ENCODE measurements around the gene DNAJB12. TPM values are rescaled to one million over a fixed set of nuclear protein-coding genes. Genes with fewer than 3 reads are reported as not detected.

Gene DNAJB12
- total and polyA plus RNA-seq, 10 of the 15 experiments (the other 5 are each of a cell fraction or from before 2014, with no cell fraction given): 4.6 to 31.6 (median 18.8) TPM

GRCh38 chr10:72297281-72297804, 57.4 kb downstream of the DNAJB12 start:
- Histone ChIP-seq H3K36me3 (ENCODE audit: control insufficient read depth in 2 of 2, insufficient read depth in 2 of 2, low read length in 1 of 2) (no peaks in the 10 kb centered on the region), H3K9me3 (replicated peaks; ENCODE audit: control insufficient read depth, insufficient read depth, low read length) (no peaks in the 10 kb centered on the region), H4K20me1 (ENCODE audit: control insufficient read depth, insufficient read depth) (no peaks in the 10 kb centered on the region), H3K27ac (ENCODE audit: control insufficient read depth, insufficient read depth) (peak overlapping the region; percentile 100), H3K27me3 (replicated peaks in 1 of 2; ENCODE audit: control insufficient read depth in 2 of 2, insufficient read depth in 2 of 2, low read length in 1 of 2) (no peaks in the 10 kb centered on the region), H3K9ac (ENCODE audit: control insufficient read depth, insufficient read depth, low read length) (peak overlapping the region; percentile 100), H3K4me1 (ENCODE audit: control insufficient read depth, insufficient read depth, low read length) (peaks cover 48% of the 10 kb centered on the region), H2AFZ (ENCODE audit: control insufficient read depth, low read depth, low read length) (peak overlapping the region; percentile 4; the same call in 1 of the 2 replicates), H3K4me3 (peak overlapping the region; percentile 80), H3K79me2 (ENCODE audit: control insufficient read depth, insufficient read depth, low read length) (peaks cover 9% of the 10 kb centered on the region), H3K4me2 (ENCODE audit: control insufficient read depth, insufficient read depth) (peak overlapping the region; percentile 96)
- ATAC-seq (peak; percentile 71), FAIRE-seq (peak; percentile 83), DNase-seq (ENCODE audit: low read depth, low spot score) (peak; percentile 97)
- POLR2A ChIA-PET: interaction anchor here (0.5 to 3.5 kb wide), 19 partner anchors 10 to 248 kb away, joined by 3 to 93 read pairs (median 5); partner anchors contain the start of genes ANAPC16, ASCC1 and DDIT4
- WGBS (ENCODE audit: insufficient coverage, insufficient replicate concordance, low lambda C conversion rate, missing lambda C conversion rate): under 1% methylated on average over 28 of the region's 30 CpGs
- in situ Hi-C loops (cut with MboI): no loop called here
- no TSS peak for BruUV-seq (replicated peaks)
- intact Hi-C loops (cut with micrococcal nuclease; ENCODE audit: unreplicated experiment): loop anchor here (1.0 to 2.0 kb wide), 5 partner anchors 23 to 75 kb away; no protein-coding TSS in a partner anchor
- CTCF ChIA-PET: interaction anchor here (0.6 to 2.1 kb wide), 15 partner anchors 22 to 249 kb away, joined by 3 to 19 read pairs (median 4); no protein-coding TSS in a partner anchor
- SMC1A ChIA-PET (ENCODE audit: uncharacterized antibody, unreplicated experiment): interaction anchor here (0.8 to 3.6 kb wide), 22 partner anchors 10 to 165 kb away, joined by 3 to 34 read pairs (median 6); partner anchors contain the start of genes ANAPC16 and DDIT4
- RAD21 ChIA-PET (ENCODE audit: unreplicated experiment): interaction anchor here (0.6 to 4.3 kb wide), 21 partner anchors 10 to 169 kb away, joined by 3 to 67 read pairs (median 5); partner anchors contain the start of genes ANAPC16, ASCC1 and DDIT4
- TF ChIP-seq NR2C1 (IDR thresholded peaks at IDR 0.05) (no peak), PKNOX1 (IDR thresholded peaks at IDR 0.05) (peak; percentile 40), ATF2 (IDR thresholded peaks at IDR 0.05; ENCODE audit: low read length) (peak; percentile 96), EED (IDR thresholded peaks at IDR 0.05; ENCODE audit: low read depth) (peak; percentile 100), SUZ12 (IDR thresholded peaks at IDR 0.05; ENCODE audit: unreplicated experiment) (no peak), IKZF2 (IDR thresholded peaks at IDR 0.05) (peak; percentile 100), NFYA (IDR thresholded peaks at IDR 0.05; ENCODE audit: borderline replicate concordance, low read depth, low read length) (no peak), SKIL (IDR thresholded peaks at IDR 0.05; ENCODE audit: low read depth, poor library complexity, severe bottlenecking) (peak; percentile 97), IKZF1 (conservative IDR thresholded peaks at IDR 0.05) (peak; percentile 100), SMARCA5 (IDR thresholded peaks at IDR 0.05) (peak; percentile 98), TCF3 (IDR thresholded peaks at IDR 0.05; ENCODE audit: borderline replicate concordance, insufficient read depth, low read depth, low read length) (peak; percentile 98), STAT3 (IDR thresholded peaks at IDR 0.05; ENCODE audit: low read depth, low read length) (peak; percentile 90; the same call in 1 of the 2 replicates), YBX1 (IDR thresholded peaks at IDR 0.05) (no peak), CHD1 (IDR thresholded peaks at IDR 0.05; ENCODE audit: low read depth, low read length) (peak; percentile 79; the same call in 1 of the 2 replicates), PRDM15 (CRISPR knock-in tag; IDR thresholded peaks at IDR 0.05) (peak; percentile 77), NFIC (IDR thresholded peaks at IDR 0.05; ENCODE audit: low read depth, low read length) (peak; percentile 99)

Measured in GM12878 (cell line).